GM18511 (cell line): Measurements from ENCODE around the gene HNF4A.

Experiments
- ATAC-seq: cut with Tn5 transposase; IDR thresholded peaks from one replicate; pipeline ENCODE4 v1.9.1; 2021; ENCODE audit warnings: mild to moderate bottlenecking, moderate library complexity; ENCODE audit not compliant: unreplicated experiment

Gene HNF4A

GRCh38 chr20:44405257-44405656 is 49.8 kb downstream of the HNF4A start:
- no peak for ATAC-seq

GRCh38 chr20:44405785-44406571 is 50.5 kb downstream of the HNF4A start:
- ATAC-seq, result no peak

GRCh38 chr20:44406572-44407137 is 51.2 kb downstream of the HNF4A start:
- ATAC-seq, result no peak

- ATAC-seq, result no peak
These were observed 52.1 kb downstream of the HNF4A start for GRCh38 chr20:44407402-44408184.

GRCh38 chr20:44409132-44409600 is 53.7 kb downstream of the HNF4A start:
- ATAC-seq, result no peak

- ATAC-seq, result no peak
These were observed 55.1 kb downstream of the HNF4A start for GRCh38 chr20:44410583-44411019.

GRCh38 chr20:44411020-44411756 is 55.7 kb downstream of the HNF4A start:
- ATAC-seq, result no peak

- no peak for ATAC-seq
These were observed 56.4 kb downstream of the HNF4A start for GRCh38 chr20:44411757-44412401.

- ATAC-seq, result no peak
These were observed 57.1 kb downstream of the HNF4A start for GRCh38 chr20:44412402-44413144.

GRCh38 chr20:44413575-44414345 is 58.3 kb downstream of the HNF4A start:
- no peak for ATAC-seq

GRCh38 chr20:44414346-44414714 is 58.8 kb downstream of the HNF4A start:
- no peak for ATAC-seq

- ATAC-seq, result no peak
These were observed 59.3 kb downstream of the HNF4A start for GRCh38 chr20:44414808-44415207.

GRCh38 chr20:44415833-44416715 is 60.6 kb downstream of the HNF4A start:
- ATAC-seq, result no peak

- ATAC-seq, result no peak
These were observed 62.8 kb downstream of the HNF4A start for GRCh38 chr20:44418069-44418905.

- no peak for ATAC-seq
These were observed 63.8 kb downstream of the HNF4A start for GRCh38 chr20:44419131-44419844.

- ATAC-seq, result no peak
These were observed 65.0 kb downstream of the HNF4A start for GRCh38 chr20:44420497-44420896.

GRCh38 chr20:44422083-44422482 is 66.6 kb downstream of the HNF4A start:
- ATAC-seq, result no peak
